Stimulated activated CD8-positive, alpha-beta memory T cell treated with anti-CD3 and anti-CD28 coated beads, Interleukin-2, amount 100 ng/mL, for 48 hours (primary cell): ENCODE results near the gene RASGRF1.
"Not testable (repeated sequence)": the region's sequence is repeated elsewhere in the genome, so short reads cannot be mapped to it uniquely, and the experiment has no call there.

ENCODE experiments used
- DNase-seq, 2 donors: peaks; one replicate each; pipeline ENCODE4 v3.0.0-alpha.2; 2020; ENCODE audit warnings: low read depth in 2 of 2

Gene RASGRF1

GRCh38 chr15:78931439-78932257 is 158.9 kb downstream of the RASGRF1 start:
- no peak for DNase-seq

- no peak for DNase-seq
Observed at GRCh38 chr15:78930577-78931388, 159.8 kb downstream of the RASGRF1 start.

- DNase-seq = no peak
Observed at GRCh38 chr15:78929536-78930264, 160.9 kb downstream of the RASGRF1 start.

GRCh38 chr15:78928616-78929093 is 161.9 kb downstream of the RASGRF1 start:
- DNase-seq = no peak

- DNase-seq = not testable (repeated sequence)
Observed at GRCh38 chr15:78928176-78928575, 162.4 kb downstream of the RASGRF1 start.

- no peak for DNase-seq
Observed at GRCh38 chr15:78927077-78927790, 163.3 kb downstream of the RASGRF1 start.

GRCh38 chr15:78925956-78926743 is 164.4 kb downstream of the RASGRF1 start:
- no peak for DNase-seq

- DNase-seq = no peak
Observed at GRCh38 chr15:78925076-78925624, 165.4 kb downstream of the RASGRF1 start.

- no peak for DNase-seq
Observed at GRCh38 chr15:78923480-78924360, 166.9 kb downstream of the RASGRF1 start.

GRCh38 chr15:78923015-78923414 is 167.6 kb downstream of the RASGRF1 start:
- no peak for DNase-seq

- no peak for DNase-seq
Observed at GRCh38 chr15:78922527-78922926, 168.1 kb downstream of the RASGRF1 start.

GRCh38 chr15:78921940-78922339 is 168.6 kb downstream of the RASGRF1 start:
- no peak for DNase-seq

GRCh38 chr15:78921517-78921916 is 169.1 kb downstream of the RASGRF1 start:
- DNase-seq = no peak

GRCh38 chr15:78917888-78918287 is 172.7 kb downstream of the RASGRF1 start:
- DNase-seq = no peak

GRCh38 chr15:78916088-78916487 is 174.5 kb downstream of the RASGRF1 start:
- DNase-seq = no peak

GRCh38 chr15:78915341-78916087 is 175.1 kb downstream of the RASGRF1 start:
- no peak for DNase-seq

- no peak for DNase-seq
Observed at GRCh38 chr15:78914027-78914764, 176.4 kb downstream of the RASGRF1 start.

GRCh38 chr15:78913012-78913411 is 177.6 kb downstream of the RASGRF1 start:
- no peak for DNase-seq
